ENCODE measurements around the gene CCDC89. TPM values are rescaled to one million over a fixed set of nuclear protein-coding genes. Genes with fewer than 3 reads are reported as not detected.
A peak's percentile ranks its signal among the peaks of the same experiment; 100 is the strongest.

Gene CCDC89
- total and polyA plus RNA-seq, 7 experiments from 2014 or later = 0.73 to 1.2 TPM; not detected in 5

DNA sequence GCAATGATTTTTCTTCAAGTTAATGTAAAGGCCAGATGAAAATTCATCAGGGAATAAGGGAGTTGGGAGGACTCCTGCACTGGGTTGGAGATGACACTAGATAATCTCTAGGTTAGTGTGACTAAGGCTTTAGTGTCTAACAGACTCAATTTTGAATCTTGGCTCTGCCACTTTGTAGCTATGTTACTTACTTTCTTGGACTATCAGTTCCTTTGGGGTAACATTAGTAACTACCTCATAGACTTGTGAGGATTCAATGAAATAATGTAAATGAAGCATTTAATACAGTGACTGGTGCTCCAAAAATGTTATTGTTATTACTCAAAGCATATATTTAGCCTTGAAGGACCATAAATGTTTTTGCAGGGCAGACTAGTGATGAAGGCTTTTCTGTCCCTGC lies 9.6 kb upstream of the CCDC89 start:
- Histone ChIP-seq H3K9me3 (ENCODE audit: control insufficient read depth in 2 of 3, low read length in 3 of 3) (no peaks in the 10 kb centered on the region), H3K36me3 (ENCODE audit: control insufficient read depth in 2 of 3, insufficient read depth in 3 of 3, low read length in 3 of 3) (no peaks in the 10 kb centered on the region), H3K4me1 (ENCODE audit: control insufficient read depth in 2 of 2, insufficient read depth in 2 of 2, low read length in 2 of 2) (peaks cover 11 to 18% of the 10 kb centered on the region in 2 donors), H3K27me3 (ENCODE audit: control insufficient read depth in 2 of 2, insufficient read depth in 2 of 2, low read length in 2 of 2) (no peaks in the 10 kb centered on the region), H3K4me3 (ENCODE audit: low read length) (no peak overlapping the region), H3K27ac (ENCODE audit: low read depth, low read length) (no peak overlapping the region)
- ATAC-seq (no peak), DNase-seq (no peak)
- no peaks in the 10 kb centered on the region for H3K9me3 Mint-ChIP-seq
- ChIA-PET POLR2A (interaction anchor here (1.1 to 2.4 kb wide), 4 partner anchors 52 to 159 kb away, joined by 3 to 8 read pairs (median 4); partner anchors contain the start of gene CCDC83), CTCF (interaction anchor here (1.0 to 2.7 kb wide), 7 partner anchors 70 to 498 kb away, joined by 3 to 12 read pairs (median 5); partner anchors contain the start of gene CCDC83)
- H3K27ac Mint-ChIP-seq = peak overlapping the region in 1 of 9 donors; percentile 14
- H3K4me1 Mint-ChIP-seq = peaks cover 9 to 59% (median 18%) of the 10 kb centered on the region in 7 donors
- no peaks in the 10 kb centered on the region for H3K27me3 Mint-ChIP-seq
- no peak overlapping the region for H3K4me3 Mint-ChIP-seq
- peaks cover 0 to 58% (median 6%) of the 10 kb centered on the region in 5 donors for H3K36me3 Mint-ChIP-seq
- intact Hi-C loops (cut with micrococcal nuclease) = loop anchor here (2.0 to 10.0 kb wide), 3 partner anchors 31 to 289 kb away; partner anchors contain the start of gene CREBZF (in 1 of the 2)

- ChIA-PET CTCF (interaction anchor here (0.6 to 2.7 kb wide), 8 partner anchors 71 to 510 kb away, joined by 3 to 12 read pairs (median 4); partner anchors contain the start of gene CCDC83), POLR2A (interaction anchor here (1.4 kb wide), 1 partner anchor 160 kb away, joined by 4 read pairs; the partner anchor contains the start of gene CCDC83)
- no peaks in the 10 kb centered on the region for H3K9me3 Mint-ChIP-seq
- Histone ChIP-seq H3K9me3 (ENCODE audit: control insufficient read depth in 2 of 3, low read length in 3 of 3) (no peaks in the 10 kb centered on the region), H3K27me3 (ENCODE audit: control insufficient read depth in 2 of 2, insufficient read depth in 2 of 2, low read length in 2 of 2) (no peaks in the 10 kb centered on the region), H3K27ac (ENCODE audit: low read depth, low read length) (no peak overlapping the region), H3K4me3 (ENCODE audit: low read length) (no peak overlapping the region), H3K4me1 (ENCODE audit: control insufficient read depth in 2 of 2, insufficient read depth in 2 of 2, low read length in 2 of 2) (peaks cover 2 to 7% of the 10 kb centered on the region in 2 donors), H3K36me3 (ENCODE audit: control insufficient read depth in 2 of 3, insufficient read depth in 3 of 3, low read length in 3 of 3) (no peaks in the 10 kb centered on the region)
- peaks cover 0 to 3% (median 0%) of the 10 kb centered on the region in 5 donors for H3K27me3 Mint-ChIP-seq
- peaks cover 2 to 52% (median 8%) of the 10 kb centered on the region in 7 donors for H3K4me1 Mint-ChIP-seq
- ATAC-seq (peak; percentile 70), DNase-seq (peak in 7 of 9 donors; percentile 36 to 63 (median 55))
- H3K27ac Mint-ChIP-seq = peak overlapping the region in 1 of 9 donors; percentile 12
- no peak overlapping the region for H3K4me3 Mint-ChIP-seq
- peaks cover 0 to 63% (median 13%) of the 10 kb centered on the region in 5 donors for H3K36me3 Mint-ChIP-seq
- intact Hi-C loops (cut with micrococcal nuclease) = loop anchor here (1.0 to 10.0 kb wide), 16 partner anchors 30 to 1124 kb away; partner anchors contain the start of genes CCDC83 (in 1 of the 2) and CREBZF (in 1 of the 2)
Observed at GRCh38 chr11:85694385-85694980, 8.5 kb upstream of the CCDC89 start.

DNA sequence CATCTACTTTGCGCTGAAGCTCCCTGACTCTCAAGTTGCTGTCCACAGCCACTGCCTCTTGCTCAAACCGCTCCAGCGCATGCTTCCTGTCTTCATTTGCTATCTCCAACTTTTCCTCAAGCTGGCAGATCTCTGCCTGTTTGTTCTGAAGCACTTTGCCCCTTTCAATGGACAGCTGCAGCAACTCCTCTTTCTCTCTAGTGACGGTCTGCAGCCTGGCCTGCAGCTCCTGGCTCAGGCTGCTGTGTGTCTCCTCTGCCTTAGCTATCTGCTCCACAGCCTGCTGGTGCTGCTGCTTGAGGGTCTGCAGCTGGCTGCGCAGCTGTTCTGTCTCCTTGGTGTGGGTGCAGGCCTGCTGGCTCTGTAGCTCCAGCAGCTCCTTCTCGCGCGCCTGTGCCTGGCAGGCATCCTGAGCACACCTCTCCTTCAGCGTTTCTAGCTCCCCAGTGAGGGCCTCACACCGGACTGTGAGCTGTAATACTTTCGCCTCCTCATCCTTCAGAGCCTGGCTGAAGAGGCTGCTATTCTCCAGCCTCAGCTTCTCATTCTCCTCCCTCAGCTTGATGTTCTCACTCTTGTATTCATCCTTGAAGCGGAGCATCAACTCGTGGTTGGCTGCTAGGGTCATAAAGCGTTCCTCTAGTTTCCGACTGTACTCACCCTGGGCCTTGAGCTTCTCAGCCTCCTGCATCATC lies 723 bp downstream of the CCDC89 start:
- no peak for ATAC-seq
- no peaks in the 10 kb centered on the region for H3K27me3 ChIP-seq (ENCODE audit: control insufficient read depth in 2 of 2, insufficient read depth in 2 of 2, low read length in 2 of 2)
- peak overlapping the region in 2 of 10 donors; percentile 12 to 29 for H3K4me3 Mint-ChIP-seq
- H3K27me3 Mint-ChIP-seq = peaks cover 0 to 8% (median 2%) of the 10 kb centered on the region in 5 donors
- no peak overlapping the region for H3K27ac ChIP-seq (ENCODE audit: low read depth, low read length)
- ChIA-PET POLR2A (interaction anchor here (0.6 to 1.6 kb wide), 2 partner anchors 21 to 124 kb away, joined by 4 to 8 read pairs; partner anchors contain the start of gene CREBZF), CTCF (no interaction called here)
- peaks cover 0 to 12% (median 6%) of the 10 kb centered on the region in 5 donors for H3K36me3 Mint-ChIP-seq
- peak overlapping the region in 4 of 9 donors; percentile 3 to 87 (median 46) for H3K27ac Mint-ChIP-seq
- peaks cover 10 to 28% (median 14%) of the 10 kb centered on the region in 7 donors for H3K4me1 Mint-ChIP-seq
- DNase-seq = no peak
- H3K4me1 ChIP-seq (ENCODE audit: control insufficient read depth in 2 of 2, insufficient read depth in 2 of 2, low read length in 2 of 2) = no peaks in the 10 kb centered on the region
- H3K9me3 Mint-ChIP-seq = peaks cover 0 to 2% (median 0%) of the 10 kb centered on the region in 11 donors
- no peak overlapping the region for H3K4me3 ChIP-seq (ENCODE audit: low read length)
- H3K36me3 ChIP-seq (ENCODE audit: control insufficient read depth in 2 of 3, insufficient read depth in 3 of 3, low read length in 3 of 3) = no peaks in the 10 kb centered on the region
- intact Hi-C loops (cut with micrococcal nuclease) = no loop called here
- H3K9me3 ChIP-seq (ENCODE audit: control insufficient read depth in 2 of 3, low read length in 3 of 3) = no peaks in the 10 kb centered on the region

DNA sequence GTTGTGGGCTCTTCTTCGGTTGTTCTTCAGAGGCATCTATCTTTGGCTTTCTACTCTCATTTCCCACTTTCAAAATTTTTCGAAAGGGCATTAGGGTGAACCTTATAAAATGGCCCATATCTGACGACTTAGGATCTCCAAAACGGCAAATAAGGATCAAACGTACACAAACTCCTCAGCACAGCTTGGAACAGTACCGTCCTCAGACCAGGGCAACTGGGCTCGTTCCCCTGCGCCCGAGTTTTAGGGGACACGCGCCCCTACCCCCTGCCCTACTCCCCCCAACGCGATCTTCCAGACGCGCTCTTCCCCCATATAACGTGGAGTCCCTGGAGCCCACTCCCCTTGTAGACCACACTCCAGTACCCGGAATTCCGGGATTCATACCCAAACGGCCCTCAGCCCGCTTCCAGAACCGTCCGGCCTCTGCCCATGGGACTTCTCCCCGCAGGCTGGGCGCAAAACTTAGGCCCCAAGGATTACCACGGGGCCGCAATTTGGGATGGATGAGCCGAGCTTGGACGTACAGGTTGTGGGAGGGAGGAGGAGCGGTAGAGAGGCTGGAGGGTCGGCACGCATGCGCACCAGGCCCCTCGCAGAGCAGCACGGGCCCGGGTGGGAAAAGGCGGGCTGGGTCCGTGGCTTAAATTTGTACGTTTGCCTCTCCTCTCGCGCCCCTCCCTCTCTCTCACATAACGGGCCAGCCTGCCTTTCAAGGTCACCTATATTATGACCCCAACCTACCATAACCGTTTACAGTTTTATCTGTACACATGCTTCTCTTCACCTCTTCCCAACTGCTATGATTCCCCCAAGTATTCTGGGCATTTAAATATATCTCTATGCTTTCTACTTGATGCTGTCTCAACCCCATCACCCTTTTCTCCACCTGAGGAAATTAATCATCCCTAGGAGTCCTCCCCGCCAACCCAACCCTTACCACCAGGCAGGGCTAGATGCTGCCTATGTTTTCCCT lies 3.4 kb downstream of the CCDC89 start:
- POLR2A ChIA-PET = interaction anchor here (0.6 kb wide), 1 partner anchor 898 kb away, joined by 4 read pairs; no protein-coding TSS in a partner anchor
- H3K9me3 ChIP-seq (ENCODE audit: control insufficient read depth in 2 of 3, low read length in 3 of 3) = no peaks in the 10 kb centered on the region
- intact Hi-C loops (cut with micrococcal nuclease) = loop anchor here (1.0 kb wide), 3 partner anchors 17 to 144 kb away; partner anchors contain the start of gene CREBZF (in 1 of the 2)
- no peaks in the 10 kb centered on the region for H3K27me3 ChIP-seq (ENCODE audit: control insufficient read depth in 2 of 2, insufficient read depth in 2 of 2, low read length in 2 of 2)
- peak; percentile 78 for ATAC-seq
- Mint-ChIP-seq H3K4me1 (peaks cover 10 to 28% (median 14%) of the 10 kb centered on the region in 7 donors), H3K4me3 (peak overlapping the region; percentile 78 to 92 (median 88)), H3K27me3 (peaks cover 0 to 24% (median 4%) of the 10 kb centered on the region in 5 donors), H3K27ac (peak overlapping the region; percentile 60 to 93 (median 81)), H3K9me3 (peaks cover 0 to 2% (median 0%) of the 10 kb centered on the region in 11 donors), H3K36me3 (peaks cover 0 to 5% (median 0%) of the 10 kb centered on the region in 5 donors)
- no peaks in the 10 kb centered on the region for H3K4me1 ChIP-seq (ENCODE audit: control insufficient read depth in 2 of 2, insufficient read depth in 2 of 2, low read length in 2 of 2)
- CTCF ChIA-PET = interaction anchor here (0.6 kb wide), 1 partner anchor 373 kb away, joined by 3 read pairs; no protein-coding TSS in a partner anchor
- DNase-seq = peak; percentile 27 to 66 (median 43)
- peak overlapping the region; percentile 82 for H3K4me3 ChIP-seq (ENCODE audit: low read length)
- H3K36me3 ChIP-seq (ENCODE audit: control insufficient read depth in 2 of 3, insufficient read depth in 3 of 3, low read length in 3 of 3) = no peaks in the 10 kb centered on the region
- H3K27ac ChIP-seq (ENCODE audit: low read depth, low read length) = peak overlapping the region; percentile 75

- peak; percentile 20 for ATAC-seq
- intact Hi-C loops (cut with micrococcal nuclease) = no loop called here
Observed at GRCh38 chr11:85680897-85681296, 5.1 kb downstream of the CCDC89 start.

More at GRCh38 chr11:85680897-85681296, 5.1 kb downstream of the CCDC89 start:
- Mint-ChIP-seq H3K9me3 (peaks cover 0 to 2% (median 0%) of the 10 kb centered on the region in 11 donors), H3K36me3 (peaks cover 0 to 5% (median 0%) of the 10 kb centered on the region in 5 donors), H3K4me3 (no peak overlapping the region), H3K27ac (no peak overlapping the region), H3K27me3 (peaks cover 0 to 24% (median 4%) of the 10 kb centered on the region in 5 donors), H3K4me1 (peaks cover 10 to 27% (median 14%) of the 10 kb centered on the region in 7 donors)
- Histone ChIP-seq H3K9me3 (ENCODE audit: control insufficient read depth in 2 of 3, low read length in 3 of 3) (no peaks in the 10 kb centered on the region), H3K27ac (ENCODE audit: low read depth, low read length) (no peak overlapping the region), H3K36me3 (ENCODE audit: control insufficient read depth in 2 of 3, insufficient read depth in 3 of 3, low read length in 3 of 3) (no peaks in the 10 kb centered on the region), H3K4me1 (ENCODE audit: control insufficient read depth in 2 of 2, insufficient read depth in 2 of 2, low read length in 2 of 2) (no peaks in the 10 kb centered on the region), H3K4me3 (ENCODE audit: low read length) (no peak overlapping the region), H3K27me3 (ENCODE audit: control insufficient read depth in 2 of 2, insufficient read depth in 2 of 2, low read length in 2 of 2) (no peaks in the 10 kb centered on the region)
- DNase-seq = no peak
- POLR2A ChIA-PET = interaction anchor here (1.5 to 1.8 kb wide), 2 partner anchors 16 to 33 kb away, joined by 4 to 6 read pairs; partner anchors contain the start of genes CREBZF and TMEM126A
- CTCF ChIA-PET = no interaction called here
